UCSD-AML1 (cell line): ENCODE measurements around the gene CCNL2.
"Not testable (repeated sequence)": the region's sequence is repeated elsewhere in the genome, so short reads cannot be mapped to it uniquely, and the experiment has no call there.

ENCODE experiments used
- DNase-seq: peaks from one replicate; lab custom pipeline; 2025; ENCODE audit not compliant: unreplicated experiment; lab: John Stamatoyannopoulos, UW

CCNL2 gene

GRCh38 chr1:1374589-1374928 is 24.6 kb downstream of the CCNL2 start:
- no peak for DNase-seq

- no peak for DNase-seq
Observed at GRCh38 chr1:1373815-1374588, 25.1 kb downstream of the CCNL2 start.

GRCh38 chr1:1373051-1373814 is 25.9 kb downstream of the CCNL2 start:
- DNase-seq, result no peak

GRCh38 chr1:1371746-1372711 is 27.1 kb downstream of the CCNL2 start:
- peak; percentile 75 for DNase-seq

- DNase-seq, result peak; percentile 75
Observed at GRCh38 chr1:1371364-1371745, 27.8 kb downstream of the CCNL2 start.

GRCh38 chr1:1370771-1371300 is 28.3 kb downstream of the CCNL2 start:
- no peak for DNase-seq

GRCh38 chr1:1370094-1370493 is 29.0 kb downstream of the CCNL2 start:
- not testable (repeated sequence) for DNase-seq

GRCh38 chr1:1367315-1367714 is 31.8 kb downstream of the CCNL2 start:
- no peak for DNase-seq

GRCh38 chr1:1366699-1367066 is 32.5 kb downstream of the CCNL2 start:
- DNase-seq, result no peak

GRCh38 chr1:1365875-1366698 is 33.0 kb downstream of the CCNL2 start:
- DNase-seq, result no peak

- DNase-seq, result no peak
Observed at GRCh38 chr1:1364266-1364665, 34.9 kb downstream of the CCNL2 start.

- DNase-seq, result no peak
Observed at GRCh38 chr1:1361982-1362423, 37.1 kb downstream of the CCNL2 start.

GRCh38 chr1:1361233-1361981 is 37.7 kb downstream of the CCNL2 start:
- DNase-seq, result no peak

GRCh38 chr1:1360506-1361169 is 38.5 kb downstream of the CCNL2 start:
- no peak for DNase-seq

GRCh38 chr1:1359664-1360468 is 39.3 kb downstream of the CCNL2 start:
- DNase-seq, result no peak

GRCh38 chr1:1359308-1359663 is 39.8 kb downstream of the CCNL2 start:
- no peak for DNase-seq

GRCh38 chr1:1358433-1359271 is 40.5 kb downstream of the CCNL2 start, which contains the start of gene MXRA8:
Gene MXRA8 (minus strand): TSS chr1:1358555. CDS start chr1:1358504, 51 bp downstream.
- no peak for DNase-seq
